A204.1 (cell line): Measurements from ENCODE around the gene NKD1.

Experiments
- FAIRE-seq: peaks from 2 replicates; lab custom pipeline; 2012; peaks lifted over from hg19 to GRCh38; lab: Jason Lieb, UNC

The NKD1 gene

GRCh38 chr16:50601341-50601740 lies 53.1 kb downstream of the NKD1 start:
- FAIRE-seq, result no peak

- FAIRE-seq, result no peak
Measured at GRCh38 chr16:50602126-50602525, 53.9 kb downstream of the NKD1 start.

GRCh38 chr16:50602531-50603205 lies 54.5 kb downstream of the NKD1 start:
- FAIRE-seq, result no peak

GRCh38 chr16:50603206-50604064 lies 55.2 kb downstream of the NKD1 start:
- no peak for FAIRE-seq

GRCh38 chr16:50604065-50604418 lies 55.8 kb downstream of the NKD1 start:
- FAIRE-seq, result no peak

- no peak for FAIRE-seq
Measured at GRCh38 chr16:50604610-50605009, 56.4 kb downstream of the NKD1 start.

GRCh38 chr16:50605733-50606430 lies 57.7 kb downstream of the NKD1 start:
- no peak for FAIRE-seq

GRCh38 chr16:50606431-50607050 lies 58.3 kb downstream of the NKD1 start:
- FAIRE-seq, result no peak

GRCh38 chr16:50607051-50607431 lies 58.8 kb downstream of the NKD1 start:
- FAIRE-seq, result no peak

GRCh38 chr16:50607447-50607846 lies 59.3 kb downstream of the NKD1 start:
- FAIRE-seq, result no peak

GRCh38 chr16:50607970-50608557 lies 59.9 kb downstream of the NKD1 start:
- no peak for FAIRE-seq

- no peak for FAIRE-seq
Measured at GRCh38 chr16:50609049-50609448, 60.9 kb downstream of the NKD1 start.

GRCh38 chr16:50609471-50609870 lies 61.3 kb downstream of the NKD1 start:
- FAIRE-seq, result no peak

GRCh38 chr16:50610331-50611262 lies 62.4 kb downstream of the NKD1 start:
- no peak for FAIRE-seq

GRCh38 chr16:50611332-50611934 lies 63.2 kb downstream of the NKD1 start:
- no peak for FAIRE-seq

GRCh38 chr16:50611995-50612848 lies 64.0 kb downstream of the NKD1 start:
- FAIRE-seq, result no peak

GRCh38 chr16:50612849-50613198 lies 64.6 kb downstream of the NKD1 start:
- no peak for FAIRE-seq

- no peak for FAIRE-seq
Measured at GRCh38 chr16:50613281-50613963, 65.2 kb downstream of the NKD1 start.

- no peak for FAIRE-seq
Measured at GRCh38 chr16:50613964-50614474, 65.8 kb downstream of the NKD1 start.
